ENCODE measurements around the gene MAGIX. TPM values are rescaled to one million over a fixed set of nuclear protein-coding genes. Genes with fewer than 3 reads are reported as not detected.
"Not testable (repeated sequence)": the region's sequence is repeated elsewhere in the genome, so short reads cannot be mapped to it uniquely, and the experiment has no call there.

The MAGIX gene
- total and polyA plus RNA-seq, 2 of the 4 experiments (the other 2 are of a cell fraction) = 0.72 to 1.1 TPM

GRCh38 chrX:49127742-49128258, 34.8 kb upstream of the MAGIX start:
- H3K9ac ChIP-seq (ENCODE audit: low read depth, low read length); dilution Hi-C loops (cut with HindIII; ENCODE audit: low sequenced_read_pairs, unreplicated experiment); H4K20me1 ChIP-seq (ENCODE audit: insufficient read depth, low read length); H2AFZ ChIP-seq (replicated peaks; ENCODE audit: low read length, poor library complexity); H3K27me3 ChIP-seq (ENCODE audit: control insufficient read depth, insufficient read depth, low read length); POLR2A ChIA-PET (ENCODE audit: unreplicated experiment); H3K9me1 ChIP-seq (ENCODE audit: insufficient read depth, low read length); H3K23ac ChIP-seq (ENCODE audit: low read depth, low read length); H3K4me2 ChIP-seq (ENCODE audit: low read depth, low read length); DNase-seq; H4K91ac ChIP-seq (ENCODE audit: insufficient read depth, low read depth, low read length); H3K14ac ChIP-seq (replicated peaks; ENCODE audit: low read depth, low read length); H3K4me3 ChIP-seq (ENCODE audit: insufficient read depth, low read depth, low read length); H4K5ac ChIP-seq (ENCODE audit: low read depth, low read length); H2AK9ac ChIP-seq (replicated peaks; ENCODE audit: low read depth, low read length, poor library complexity); H3K27ac ChIP-seq (ENCODE audit: insufficient read depth, low read length); H4K8ac ChIP-seq (ENCODE audit: low read depth in 2 of 2, low read length in 2 of 2); H2BK20ac ChIP-seq (ENCODE audit: low read depth, low read length); H3K18ac ChIP-seq (ENCODE audit: low read depth, low read length); intact Hi-C loops (cut with micrococcal nuclease); H3K36me3 ChIP-seq (ENCODE audit: control insufficient read depth, insufficient read depth, low read length); H2BK15ac ChIP-seq (ENCODE audit: low read depth, low read length); BruUV-seq (replicated peaks); H2AK5ac ChIP-seq (ENCODE audit: low read depth, low read length); ATAC-seq (ENCODE audit: low read depth); H3K4ac ChIP-seq (ENCODE audit: low read depth, low read length); in situ Hi-C loops (cut with MboI; ENCODE audit: low sequenced_read_pairs); H3K4me1 ChIP-seq (ENCODE audit: control insufficient read depth, insufficient read depth, low read length); H2BK5ac ChIP-seq (ENCODE audit: low read depth, low read length, poor library complexity, severe bottlenecking); H3K56ac ChIP-seq (ENCODE audit: extremely low read depth, insufficient read depth, low read length); H3K79me1 ChIP-seq (ENCODE audit: low read depth in 1 of 2, low read length in 2 of 2); H3K9me3 ChIP-seq (ENCODE audit: control insufficient read depth, insufficient read depth, low read length); H2BK120ac ChIP-seq (ENCODE audit: low read depth, low read length): not testable (repeated sequence)
- CTCF ChIA-PET = interaction anchor here (1.7 kb wide), 1 partner anchor 15 kb away, joined by 3 read pairs; no protein-coding TSS in a partner anchor
- WGBS, 2 experiments (ENCODE audit: extremely low coverage in 2 of 2, insufficient read length in 1 of 2) = 80% methylated on average over 1 of the region's 13 CpGs; no CpG with 5 or more reads in 1 of the 2 experiments
